ENCODE results near the gene SRRM2. TPM values are rescaled to one million over a fixed set of nuclear protein-coding genes. Genes with fewer than 3 reads are reported as not detected.

SRRM2 gene
- total and polyA plus RNA-seq, 9 of the 15 experiments (the other 6 are each of a cell fraction or from before 2014, with no cell fraction given), result 26.7 to 563 (median 81.1) TPM

GRCh38 chr16:2763173-2763572 lies 10.7 kb downstream of the SRRM2 start:
- CTCF ChIA-PET (ENCODE audit: low intra/inter-chr PET ratio), result no interaction called here
- ATAC-seq (no peak), FAIRE-seq (no peak)

GRCh38 chr16:2764718-2765117 lies 12.3 kb downstream of the SRRM2 start:
- no peak overlapping the region for H3K27ac ChIP-seq (ENCODE audit: extremely low read depth, low read depth, low read length)
- H3K36me3 ChIP-seq (ENCODE audit: control insufficient read depth, insufficient read depth, low read length), result peaks cover 100% of the 10 kb centered on the region
- 97% methylated on average over 9 of the region's 9 CpGs for WGBS (ENCODE audit: insufficient coverage, low coverage, missing lambda C conversion rate)
- FAIRE-seq (peak; percentile 37), DNase-seq (ENCODE audit: extremely low read depth in 1 of 4, low spot score in 3 of 4) (no peak), ATAC-seq (no peak)
- no TSS peak for BruUV-seq (replicated peaks)
- ChIA-PET POLR2A (interaction anchor here (1.6 to 9.0 kb wide), 4 partner anchors 9 to 52 kb away, joined by 4 to 96 read pairs (median 16); partner anchors contain the start of genes ELOB, PRSS21 and SRRM2), CTCF (ENCODE audit: low intra/inter-chr PET ratio) (interaction anchor here (0.5 kb wide), 1 partner anchor 511 kb away, joined by 4 read pairs; no protein-coding TSS in a partner anchor)
- H3K9ac ChIP-seq (ENCODE audit: insufficient read depth in 1 of 2, low read depth in 2 of 2, low read length in 2 of 2), result no peak overlapping the region
- H3K9me1 ChIP-seq (ENCODE audit: control insufficient read depth, insufficient read depth, low read length), result no peaks in the 10 kb centered on the region
- in situ Hi-C loops (cut with MboI) (no loop called here), intact Hi-C loops (cut with micrococcal nuclease) (no loop called here)
- no peak overlapping the region for H3K4me3 ChIP-seq
- peaks cover 9% of the 10 kb centered on the region for H4K20me1 ChIP-seq (replicated peaks; ENCODE audit: control insufficient read depth, insufficient read depth, low read length)
- H3K4me2 ChIP-seq (ENCODE audit: insufficient read depth, low read length), result no peak overlapping the region
- peaks cover 83% of the 10 kb centered on the region for H3K79me2 ChIP-seq (ENCODE audit: control insufficient read depth, insufficient read depth, low read length)
- peaks cover 20% of the 10 kb centered on the region for H3K9me3 ChIP-seq (replicated peaks; ENCODE audit: control insufficient read depth, insufficient read depth, low read depth, low read length)
- H3K4me1 ChIP-seq (replicated peaks in 1 of 2; ENCODE audit: control insufficient read depth in 2 of 2, insufficient read depth in 2 of 2, low read length in 2 of 2), result peaks cover 8 to 36% of the 10 kb centered on the region in 2 experiments; a peak in 4 of 5 replicates
- H3K27me3 ChIP-seq (ENCODE audit: control insufficient read depth in 2 of 2, insufficient read depth in 2 of 2, low read length in 2 of 2), result no peaks in the 10 kb centered on the region
- no peak overlapping the region for H2AFZ ChIP-seq (ENCODE audit: low read depth, low read length)
- TF ChIP-seq TFE3 (CRISPR knock-in tag; IDR thresholded peaks at IDR 0.05) (no peak), IRF9 (tag; IDR thresholded peaks at IDR 0.05) (no peak), TEAD4 (IDR thresholded peaks at IDR 0.05; ENCODE audit: low read length) (0 out of 2 replicates have a peak, but pooled peaks have one; percentile 9), TEAD4 (CRISPR knock-in tag; IDR thresholded peaks at IDR 0.05; ENCODE audit: borderline replicate concordance) (no peak), MAZ (CRISPR knock-in tag; conservative IDR thresholded peaks at IDR 0.05 in 1 of 2, IDR thresholded peaks at IDR 0.05 in 1 of 2) (no peak), U2AF2 (optimal IDR thresholded peaks at IDR 0.05; ENCODE audit: low read depth, low read length) (no peak), SOX6 (IDR thresholded peaks at IDR 0.05) (peak; percentile 8; the same call in 1 of the 2 replicates), ETS2 (tag; IDR thresholded peaks at IDR 0.05; ENCODE audit: borderline replicate concordance, poor library complexity, severe bottlenecking) (no peak), E2F6 (IDR thresholded peaks at IDR 0.05; ENCODE audit: borderline replicate concordance in 1 of 2, extremely low read depth in 1 of 2, insufficient read depth in 1 of 2, insufficient read length in 1 of 2, low read depth in 1 of 2, low read length in 1 of 2, poor library complexity in 1 of 2, severe bottlenecking in 1 of 2) (peak in 1 of 2 experiments; percentile 10)

More at GRCh38 chr16:2763173-2763572, 10.7 kb downstream of the SRRM2 start:
- intact Hi-C loops (cut with micrococcal nuclease), result no loop called here
- H3K27ac ChIP-seq (ENCODE audit: extremely low read depth, low read depth, low read length), result no peak overlapping the region
- H3K4me3 ChIP-seq, result no peak overlapping the region
- peaks cover 20% of the 10 kb centered on the region for H3K9me3 ChIP-seq (replicated peaks; ENCODE audit: control insufficient read depth, insufficient read depth, low read depth, low read length)
- no peaks in the 10 kb centered on the region for H3K27me3 ChIP-seq (ENCODE audit: control insufficient read depth in 2 of 2, insufficient read depth in 2 of 2, low read length in 2 of 2)
- BruUV-seq (replicated peaks), result no TSS peak
- H4K20me1 ChIP-seq (replicated peaks; ENCODE audit: control insufficient read depth, insufficient read depth, low read length), result peaks cover under 1% of the 10 kb centered on the region; the same call in 1 of the 2 replicates
- no peak overlapping the region for H3K4me2 ChIP-seq (ENCODE audit: insufficient read depth, low read length)
- H3K36me3 ChIP-seq (ENCODE audit: control insufficient read depth, insufficient read depth, low read length), result peaks cover 100% of the 10 kb centered on the region
- TF ChIP-seq POLR2B (IDR thresholded peaks at IDR 0.05; ENCODE audit: low read depth, partially characterized antibody), result peak; percentile 54
- peak; percentile 45; the same call in 1 of the 2 replicates for TF ChIP-seq SUPT5H (IDR thresholded peaks at IDR 0.05)
- TF ChIP-seq MAFK (IDR thresholded peaks at IDR 0.05; ENCODE audit: low read length), result no peak
- 0 out of 2 replicates have a peak, but pooled peaks have one; percentile 42 for TF ChIP-seq POLR2A (conservative IDR thresholded peaks at IDR 0.05)
- H3K9ac ChIP-seq (ENCODE audit: insufficient read depth in 1 of 2, low read depth in 2 of 2, low read length in 2 of 2), result no peak overlapping the region
- POLR2A ChIA-PET, result interaction anchor here (1.7 to 9.0 kb wide), 3 partner anchors 8 to 13 kb away, joined by 5 to 96 read pairs (median 8); partner anchors contain the start of gene SRRM2
- no peak for DNase-seq (ENCODE audit: extremely low read depth in 1 of 4, low spot score in 3 of 4)
- peaks cover 3 to 21% of the 10 kb centered on the region in 2 experiments; a peak in 4 of 5 replicates for H3K4me1 ChIP-seq (replicated peaks in 1 of 2; ENCODE audit: control insufficient read depth in 2 of 2, insufficient read depth in 2 of 2, low read length in 2 of 2)
- WGBS (ENCODE audit: insufficient coverage, low coverage, missing lambda C conversion rate), result 97% methylated on average over 6 of the region's 6 CpGs
- peaks cover 95% of the 10 kb centered on the region for H3K79me2 ChIP-seq (ENCODE audit: control insufficient read depth, insufficient read depth, low read length)
- in situ Hi-C loops (cut with MboI), result no loop called here
- no peaks in the 10 kb centered on the region for H3K9me1 ChIP-seq (ENCODE audit: control insufficient read depth, insufficient read depth, low read length)
- no peak overlapping the region for H2AFZ ChIP-seq (ENCODE audit: low read depth, low read length)
